ENCODE measurements around the gene SHISA3.

DNA sequence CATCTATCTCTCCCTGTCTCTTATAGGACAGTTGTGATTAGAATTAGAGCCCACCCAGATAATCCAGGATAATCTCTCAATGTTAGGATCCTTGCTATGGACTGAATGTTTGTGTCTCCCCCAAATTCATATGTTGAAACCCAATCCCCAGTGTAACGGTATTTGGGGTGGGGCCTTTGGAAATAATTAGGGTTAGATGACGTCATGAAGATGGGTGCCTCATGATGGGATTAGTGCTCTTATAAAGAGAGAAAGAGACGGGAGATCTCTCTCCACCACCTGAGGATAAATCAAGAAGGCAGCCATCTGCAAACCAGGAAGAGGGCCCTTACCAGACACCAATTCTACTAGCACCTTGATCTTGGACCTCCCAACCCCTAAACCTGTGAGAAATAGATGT lies 33.7 kb upstream of the SHISA3 start:
- TF ChIP-seq, protein P1, sequence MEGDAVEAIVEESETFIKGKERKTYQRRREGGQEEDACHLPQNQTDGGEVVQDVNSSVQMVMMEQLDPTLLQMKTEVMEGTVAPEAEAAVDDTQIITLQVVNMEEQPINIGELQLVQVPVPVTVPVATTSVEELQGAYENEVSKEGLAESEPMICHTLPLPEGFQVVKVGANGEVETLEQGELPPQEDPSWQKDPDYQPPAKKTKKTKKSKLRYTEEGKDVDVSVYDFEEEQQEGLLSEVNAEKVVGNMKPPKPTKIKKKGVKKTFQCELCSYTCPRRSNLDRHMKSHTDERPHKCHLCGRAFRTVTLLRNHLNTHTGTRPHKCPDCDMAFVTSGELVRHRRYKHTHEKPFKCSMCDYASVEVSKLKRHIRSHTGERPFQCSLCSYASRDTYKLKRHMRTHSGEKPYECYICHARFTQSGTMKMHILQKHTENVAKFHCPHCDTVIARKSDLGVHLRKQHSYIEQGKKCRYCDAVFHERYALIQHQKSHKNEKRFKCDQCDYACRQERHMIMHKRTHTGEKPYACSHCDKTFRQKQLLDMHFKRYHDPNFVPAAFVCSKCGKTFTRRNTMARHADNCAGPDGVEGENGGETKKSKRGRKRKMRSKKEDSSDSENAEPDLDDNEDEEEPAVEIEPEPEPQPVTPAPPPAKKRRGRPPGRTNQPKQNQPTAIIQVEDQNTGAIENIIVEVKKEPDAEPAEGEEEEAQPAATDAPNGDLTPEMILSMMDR (conservative IDR thresholded peaks at IDR 0.05 in 1 of 2, IDR thresholded peaks at IDR 0.05 in 1 of 2; ENCODE audit: low read depth in 1 of 2, low read length in 2 of 2): no peak
- no peak for TF ChIP-seq EZH2 (IDR thresholded peaks at IDR 0.05; ENCODE audit: low read length, missing control alignments)
